GM03348 (cell line): ENCODE data around the gene ATXN7L1.

Source experiments
- DNase-seq: peaks from one replicate; pipeline ENCODE4 v3.0.0; 2012; ENCODE audit warnings: low spot score

ATXN7L1 gene

GRCh38 chr7:105580022-105580740, 296.2 kb downstream of the ATXN7L1 start:
- no peak for DNase-seq

- DNase-seq: no peak
Measured at GRCh38 chr7:105578496-105578895, 297.9 kb downstream of the ATXN7L1 start.

GRCh38 chr7:105577251-105577650, 299.1 kb downstream of the ATXN7L1 start:
- DNase-seq: no peak

GRCh38 chr7:105571891-105572290, 304.5 kb downstream of the ATXN7L1 start:
- no peak for DNase-seq

GRCh38 chr7:105567821-105568220, 308.6 kb downstream of the ATXN7L1 start:
- no peak for DNase-seq

- DNase-seq: no peak
Measured at GRCh38 chr7:105567024-105567423, 309.4 kb downstream of the ATXN7L1 start.

GRCh38 chr7:105565190-105565589, 311.2 kb downstream of the ATXN7L1 start:
- no peak for DNase-seq

- DNase-seq: no peak
Measured at GRCh38 chr7:105559926-105560325, 316.5 kb downstream of the ATXN7L1 start.
